ENCODE data around the gene DYSF.

DNA sequence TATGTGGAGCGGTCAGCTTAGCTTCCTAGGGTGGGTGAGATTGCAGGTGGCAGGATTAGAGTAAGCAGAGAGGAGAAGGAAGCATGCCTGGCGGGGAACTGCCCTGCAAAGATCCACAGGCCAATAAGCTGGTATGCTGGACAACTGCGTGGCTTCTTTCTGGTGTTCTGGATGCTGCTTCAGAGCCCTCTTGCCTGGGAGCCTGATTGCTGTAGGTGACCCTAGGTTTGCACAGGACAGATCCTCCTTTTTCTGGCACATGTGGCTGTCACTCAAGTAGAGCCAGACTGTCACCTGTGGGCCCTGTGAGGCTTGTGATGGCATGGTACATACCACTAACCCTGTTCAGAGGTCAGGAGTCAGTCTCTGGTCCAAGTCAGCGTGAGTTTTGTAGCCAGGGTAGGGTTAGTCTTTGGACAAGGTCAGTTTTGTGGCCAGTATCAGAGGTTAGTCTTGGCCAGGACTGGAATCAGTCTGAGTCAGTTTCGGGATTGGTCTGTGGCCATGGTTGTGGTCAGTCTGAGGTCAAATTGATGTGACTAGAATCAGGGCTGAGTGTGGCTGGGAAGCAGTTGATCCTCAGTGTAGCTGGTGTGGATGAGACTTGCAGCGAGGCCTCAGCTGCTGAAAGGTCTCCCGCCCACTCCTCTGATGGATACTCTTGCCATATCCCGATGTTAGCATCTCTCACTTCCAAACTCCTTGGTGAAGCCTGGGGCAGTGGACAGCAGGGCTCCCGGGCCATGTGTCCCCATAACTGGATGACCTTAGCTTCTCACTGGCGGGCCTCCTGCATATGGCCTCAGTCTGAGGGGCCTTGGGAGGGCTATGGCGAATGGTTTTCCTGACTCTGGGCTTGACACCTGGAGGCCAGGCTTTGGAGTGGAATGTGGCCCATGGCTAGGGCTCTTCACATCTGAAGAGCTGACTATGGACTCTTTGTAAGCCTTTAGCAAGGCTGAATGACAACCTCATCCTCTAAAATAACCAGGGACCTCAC lies 260.5 kb downstream of the DYSF start:
- TF ChIP-seq, protein P1, sequence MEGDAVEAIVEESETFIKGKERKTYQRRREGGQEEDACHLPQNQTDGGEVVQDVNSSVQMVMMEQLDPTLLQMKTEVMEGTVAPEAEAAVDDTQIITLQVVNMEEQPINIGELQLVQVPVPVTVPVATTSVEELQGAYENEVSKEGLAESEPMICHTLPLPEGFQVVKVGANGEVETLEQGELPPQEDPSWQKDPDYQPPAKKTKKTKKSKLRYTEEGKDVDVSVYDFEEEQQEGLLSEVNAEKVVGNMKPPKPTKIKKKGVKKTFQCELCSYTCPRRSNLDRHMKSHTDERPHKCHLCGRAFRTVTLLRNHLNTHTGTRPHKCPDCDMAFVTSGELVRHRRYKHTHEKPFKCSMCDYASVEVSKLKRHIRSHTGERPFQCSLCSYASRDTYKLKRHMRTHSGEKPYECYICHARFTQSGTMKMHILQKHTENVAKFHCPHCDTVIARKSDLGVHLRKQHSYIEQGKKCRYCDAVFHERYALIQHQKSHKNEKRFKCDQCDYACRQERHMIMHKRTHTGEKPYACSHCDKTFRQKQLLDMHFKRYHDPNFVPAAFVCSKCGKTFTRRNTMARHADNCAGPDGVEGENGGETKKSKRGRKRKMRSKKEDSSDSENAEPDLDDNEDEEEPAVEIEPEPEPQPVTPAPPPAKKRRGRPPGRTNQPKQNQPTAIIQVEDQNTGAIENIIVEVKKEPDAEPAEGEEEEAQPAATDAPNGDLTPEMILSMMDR (conservative IDR thresholded peaks at IDR 0.05; ENCODE audit: low read length), result no peak
- no peak for TF ChIP-seq EZH2phosphoT487 (IDR thresholded peaks at IDR 0.05; ENCODE audit: borderline replicate concordance)
